ENCODE measurements around the gene AATF.

The AATF gene

GRCh38 chr17:36993227-36993626 lies 44.5 kb downstream of the AATF start:
- POLR2A ChIA-PET = no interaction called here
- no peak for DNase-seq (ENCODE audit: extremely low spot score)
- no peak for TF ChIP-seq ARNT (IDR thresholded peaks at IDR 0.05)
- TF ChIP-seq ELF4 (IDR thresholded peaks at IDR 0.05) = no peak
- no peak for TF ChIP-seq L3MBTL2 (conservative IDR thresholded peaks at IDR 0.05)
- no peak for TF ChIP-seq FOXM1 (IDR thresholded peaks at IDR 0.05; ENCODE audit: borderline replicate concordance)
- no peak for TF ChIP-seq HDGF (IDR thresholded peaks at IDR 0.05; ENCODE audit: borderline replicate concordance)
- no peak for TF ChIP-seq FOXA1 (IDR thresholded peaks at IDR 0.05)
- no peak for TF ChIP-seq ZNF384 (IDR thresholded peaks at IDR 0.05)
- no peak for TF ChIP-seq PKNOX1 (IDR thresholded peaks at IDR 0.05)
- no peak for TF ChIP-seq FOXK2 (IDR thresholded peaks at IDR 0.05)
- TF ChIP-seq SP1 (IDR thresholded peaks at IDR 0.05) = no peak
- no peak for TF ChIP-seq BHLHE40 (IDR thresholded peaks at IDR 0.05; ENCODE audit: borderline replicate concordance)
- TF ChIP-seq SUZ12 (IDR thresholded peaks at IDR 0.05) = no peak
- TF ChIP-seq LEF1 (IDR thresholded peaks at IDR 0.05; ENCODE audit: borderline replicate concordance) = no peak
- TF ChIP-seq TARDBP (IDR thresholded peaks at IDR 0.05) = no peak
- no peak for TF ChIP-seq NFRKB (IDR thresholded peaks at IDR 0.05)
- TF ChIP-seq CTBP1 (IDR thresholded peaks at IDR 0.05; ENCODE audit: borderline replicate concordance) = no peak
- CTCF ChIA-PET = no interaction called here

GRCh38 chr17:36994438-36994837 lies 45.7 kb downstream of the AATF start:
- no peak for DNase-seq (ENCODE audit: extremely low spot score)
- TF ChIP-seq ELF4 (IDR thresholded peaks at IDR 0.05) = no peak
- no peak for TF ChIP-seq FOXK2 (IDR thresholded peaks at IDR 0.05)
- no peak for TF ChIP-seq LEF1 (IDR thresholded peaks at IDR 0.05; ENCODE audit: borderline replicate concordance)
- TF ChIP-seq CTBP1 (IDR thresholded peaks at IDR 0.05; ENCODE audit: borderline replicate concordance) = no peak
- no peak for TF ChIP-seq FOXA1 (IDR thresholded peaks at IDR 0.05)
- no peak for TF ChIP-seq TARDBP (IDR thresholded peaks at IDR 0.05)
- no peak for TF ChIP-seq SP1 (IDR thresholded peaks at IDR 0.05)
- no peak for TF ChIP-seq L3MBTL2 (conservative IDR thresholded peaks at IDR 0.05)
- TF ChIP-seq ZNF384 (IDR thresholded peaks at IDR 0.05) = no peak
- TF ChIP-seq BHLHE40 (IDR thresholded peaks at IDR 0.05; ENCODE audit: borderline replicate concordance) = no peak
- ChIA-PET CTCF (no interaction called here), POLR2A (no interaction called here)

- POLR2A ChIA-PET = no interaction called here
- no peak for DNase-seq (ENCODE audit: extremely low spot score)
- CTCF ChIA-PET = no interaction called here
- TF ChIP-seq FOXA1 (IDR thresholded peaks at IDR 0.05) = no peak
- no peak for TF ChIP-seq TARDBP (IDR thresholded peaks at IDR 0.05)
- TF ChIP-seq NFRKB (IDR thresholded peaks at IDR 0.05) = no peak
- no peak for TF ChIP-seq SUZ12 (IDR thresholded peaks at IDR 0.05)
- no peak for TF ChIP-seq L3MBTL2 (conservative IDR thresholded peaks at IDR 0.05)
These were observed 50.7 kb downstream of the AATF start for GRCh38 chr17:36999471-36999870.

- no peak for TF ChIP-seq SUZ12 (IDR thresholded peaks at IDR 0.05)
- no peak for TF ChIP-seq FOXA1 (IDR thresholded peaks at IDR 0.05)
- no peak for TF ChIP-seq NFRKB (IDR thresholded peaks at IDR 0.05)
- TF ChIP-seq FOXM1 (IDR thresholded peaks at IDR 0.05; ENCODE audit: borderline replicate concordance) = no peak
- no peak for TF ChIP-seq TARDBP (IDR thresholded peaks at IDR 0.05)
- ChIA-PET POLR2A (no interaction called here), CTCF (interaction anchor here (0.6 kb wide), 1 partner anchor 31 kb away, joined by 4 read pairs; no protein-coding TSS in a partner anchor)
- no peak for DNase-seq (ENCODE audit: extremely low spot score)
These were observed 68.0 kb downstream of the AATF start for GRCh38 chr17:37016780-37017179.

- TF ChIP-seq SP1 (IDR thresholded peaks at IDR 0.05) = no peak
- ChIA-PET POLR2A (no interaction called here), CTCF (no interaction called here)
- DNase-seq (ENCODE audit: extremely low spot score) = no peak
These were observed 68.7 kb downstream of the AATF start for GRCh38 chr17:37017404-37017803.

- no peak for DNase-seq (ENCODE audit: extremely low spot score)
- CTCF ChIA-PET = interaction anchor here (0.8 kb wide), 1 partner anchor 28 kb away, joined by 3 read pairs; no protein-coding TSS in a partner anchor
- POLR2A ChIA-PET = no interaction called here
- TF ChIP-seq SP1 (IDR thresholded peaks at IDR 0.05) (no peak), ARNT (IDR thresholded peaks at IDR 0.05) (no peak)
These were observed 70.5 kb downstream of the AATF start for GRCh38 chr17:37019117-37019740.

GRCh38 chr17:37019741-37020129 lies 71.0 kb downstream of the AATF start:
- DNase-seq (ENCODE audit: extremely low spot score) = no peak
- ChIA-PET CTCF (no interaction called here), POLR2A (no interaction called here)
- TF ChIP-seq NFRKB (IDR thresholded peaks at IDR 0.05) (no peak), BHLHE40 (IDR thresholded peaks at IDR 0.05; ENCODE audit: borderline replicate concordance) (no peak), CTBP1 (IDR thresholded peaks at IDR 0.05; ENCODE audit: borderline replicate concordance) (no peak), FOXM1 (IDR thresholded peaks at IDR 0.05; ENCODE audit: borderline replicate concordance) (no peak), L3MBTL2 (conservative IDR thresholded peaks at IDR 0.05) (no peak), TARDBP (IDR thresholded peaks at IDR 0.05) (no peak), FOXK2 (IDR thresholded peaks at IDR 0.05) (no peak), PKNOX1 (IDR thresholded peaks at IDR 0.05) (no peak), FOXA1 (IDR thresholded peaks at IDR 0.05) (no peak), ARNT (IDR thresholded peaks at IDR 0.05) (no peak), HDGF (IDR thresholded peaks at IDR 0.05; ENCODE audit: borderline replicate concordance) (no peak), ZNF384 (IDR thresholded peaks at IDR 0.05) (no peak), SP1 (IDR thresholded peaks at IDR 0.05) (no peak), SUZ12 (IDR thresholded peaks at IDR 0.05) (no peak), ELF4 (IDR thresholded peaks at IDR 0.05) (no peak), LEF1 (IDR thresholded peaks at IDR 0.05; ENCODE audit: borderline replicate concordance) (no peak)
